ENCODE measurements around the gene RAB6A. TPM values are rescaled to one million over a fixed set of nuclear protein-coding genes. Genes with fewer than 3 reads are reported as not detected.

Gene RAB6A
- total and polyA plus RNA-seq, 2 of the 8 experiments (the other 6 are each of a cell fraction or from before 2014, with no cell fraction given) = 24.4 to 88.6 TPM

DNA sequence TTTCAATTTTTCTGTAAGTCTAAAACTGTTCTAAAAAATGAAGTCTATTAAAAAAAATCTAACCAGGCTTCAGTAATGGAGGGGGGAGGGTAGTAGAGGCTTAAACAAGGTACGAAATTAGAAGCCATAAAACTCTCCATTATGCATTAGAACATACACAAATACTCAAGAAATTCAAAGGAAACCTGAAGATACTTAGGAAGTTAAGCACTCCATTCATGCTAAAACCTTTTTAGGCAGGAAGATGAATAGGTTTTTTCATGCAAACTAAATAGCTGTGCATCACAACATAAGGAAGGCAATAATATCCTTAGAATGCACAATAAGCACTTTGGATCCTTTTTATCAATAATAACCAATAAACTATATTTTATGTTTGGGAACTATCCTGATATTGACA is 2.4 kb downstream of the RAB6A start:
- FAIRE-seq = no peak
- WGBS, 2 experiments (ENCODE audit: extremely low coverage in 1 of 2, insufficient coverage in 1 of 2, insufficient read length in 1 of 2, insufficient replicate concordance in 2 of 2, low coverage in 1 of 2, low lambda C conversion rate in 2 of 2, missing lambda C conversion rate in 1 of 2) = 48% methylated on average over 1 of the region's 1 CpG; no CpG with 5 or more reads in 1 of the 2 experiments

More for the DNA sequence above, 2.4 kb downstream of the RAB6A start:
- H3K27ac ChIP-seq (ENCODE audit: low read depth, low read length) = no peak overlapping the region
- H3K23me2 ChIP-seq (ENCODE audit: low read depth, low read length) = peaks cover 3% of the 10 kb centered on the region
- peaks cover 0 to 4% (median 0%) of the 10 kb centered on the region in 4 experiments; a peak in 1 of 7 replicates for H3K4me1 ChIP-seq (replicated peaks in 1 of 4; ENCODE audit: control insufficient read depth in 3 of 4, insufficient read depth in 4 of 4, low read length in 3 of 4)
- no peak for DNase-seq (ENCODE audit: low read depth in 1 of 2, low spot score in 2 of 2)
- H4K20me1 ChIP-seq (replicated peaks in 1 of 2; ENCODE audit: control insufficient read depth in 1 of 2, insufficient read depth in 2 of 2, low read length in 2 of 2) = peaks cover 0 to 3% of the 10 kb centered on the region in 2 experiments
- no peak overlapping the region for H3K18ac ChIP-seq (ENCODE audit: extremely low read depth, low read length)
- no peaks in the 10 kb centered on the region for H3K27me3 ChIP-seq (replicated peaks in 1 of 4; ENCODE audit: control insufficient read depth in 3 of 4, extremely low read depth in 1 of 4, insufficient read depth in 3 of 4, low read length in 3 of 4)
- H3K79me2 ChIP-seq (ENCODE audit: control insufficient read depth in 1 of 2, insufficient read depth in 2 of 2, low read length in 2 of 2) = peaks cover 10 to 66% of the 10 kb centered on the region in 2 experiments
- H2BK15ac ChIP-seq (ENCODE audit: low read length) = no peak overlapping the region
- no peak overlapping the region for H2AFZ ChIP-seq (ENCODE audit: low read length)
- H4K91ac ChIP-seq (replicated peaks; ENCODE audit: insufficient read length, low read length) = no peak overlapping the region
- H2BK5ac ChIP-seq (ENCODE audit: low read depth, low read length) = no peak overlapping the region
- no peak overlapping the region for H3K23ac ChIP-seq (ENCODE audit: insufficient read length)
- peak overlapping the region; percentile 92 to 95 (median 94); a peak in 4 of 8 replicates for H3K4me3 ChIP-seq (ENCODE audit: extremely low read depth in 1 of 4, insufficient read depth in 2 of 4, low read depth in 3 of 4, low read length in 4 of 4)
- H3K56ac ChIP-seq (replicated peaks; ENCODE audit: insufficient read length, low read depth, low read length) = no peak overlapping the region
- no peak overlapping the region for H3K4ac ChIP-seq (replicated peaks; ENCODE audit: insufficient read length, low read depth, low read length)
- no peaks in the 10 kb centered on the region for H3K9me3 ChIP-seq (ENCODE audit: insufficient read depth in 2 of 2, low read depth in 1 of 2, low read length in 1 of 2)
- no peak overlapping the region for H2AK5ac ChIP-seq (ENCODE audit: low read depth, low read length)
- H3K4me2 ChIP-seq (ENCODE audit: insufficient read depth in 1 of 2, low read depth in 2 of 2, low read length in 2 of 2) = peak overlapping the region; percentile 61 to 82; a peak in 3 of 4 replicates
- H3K79me1 ChIP-seq (ENCODE audit: low read depth, low read length) = peaks cover 7% of the 10 kb centered on the region; the same call in 1 of the 2 replicates
- no peak overlapping the region for H4K8ac ChIP-seq (ENCODE audit: extremely low read depth, insufficient read depth, low read length)
- no peak overlapping the region for H2BK120ac ChIP-seq (replicated peaks; ENCODE audit: low read depth, low read length)
- no peak overlapping the region for H3K14ac ChIP-seq (ENCODE audit: insufficient read length)
- no peak overlapping the region for H2BK20ac ChIP-seq (ENCODE audit: low read length)
- H3K9ac ChIP-seq (replicated peaks in 1 of 4; ENCODE audit: extremely low read depth in 1 of 4, low read depth in 3 of 4, low read length in 3 of 4) = no peak overlapping the region
- H2BK12ac ChIP-seq (ENCODE audit: low read depth, low read length) = no peak overlapping the region
- H3K36me3 ChIP-seq (ENCODE audit: control insufficient read depth in 2 of 4, insufficient read depth in 4 of 4, low read length in 3 of 4) = no peaks in the 10 kb centered on the region
- H4K5ac ChIP-seq (ENCODE audit: insufficient read length, low read depth, low read length) = no peak overlapping the region
- ChIA-PET POLR2A (ENCODE audit: partially characterized antibody) (interaction anchor here (0.6 to 1.5 kb wide), 4 partner anchors 12 to 106 kb away, joined by 3 to 7 read pairs (median 4); partner anchors contain the start of gene MRPL48), CTCF (ENCODE audit: partially characterized antibody) (interaction anchor here (0.9 to 1.7 kb wide), 2 partner anchors 16 to 97 kb away, joined by 3 to 4 read pairs; no protein-coding TSS in a partner anchor)
- TF ChIP-seq YY1 (IDR thresholded peaks at IDR 0.05; ENCODE audit: low read depth, low read length) = no peak

Data from H1 (cell line).